Measurements from ENCODE around the gene CPPED1.

- TF ChIP-seq, protein P1, sequence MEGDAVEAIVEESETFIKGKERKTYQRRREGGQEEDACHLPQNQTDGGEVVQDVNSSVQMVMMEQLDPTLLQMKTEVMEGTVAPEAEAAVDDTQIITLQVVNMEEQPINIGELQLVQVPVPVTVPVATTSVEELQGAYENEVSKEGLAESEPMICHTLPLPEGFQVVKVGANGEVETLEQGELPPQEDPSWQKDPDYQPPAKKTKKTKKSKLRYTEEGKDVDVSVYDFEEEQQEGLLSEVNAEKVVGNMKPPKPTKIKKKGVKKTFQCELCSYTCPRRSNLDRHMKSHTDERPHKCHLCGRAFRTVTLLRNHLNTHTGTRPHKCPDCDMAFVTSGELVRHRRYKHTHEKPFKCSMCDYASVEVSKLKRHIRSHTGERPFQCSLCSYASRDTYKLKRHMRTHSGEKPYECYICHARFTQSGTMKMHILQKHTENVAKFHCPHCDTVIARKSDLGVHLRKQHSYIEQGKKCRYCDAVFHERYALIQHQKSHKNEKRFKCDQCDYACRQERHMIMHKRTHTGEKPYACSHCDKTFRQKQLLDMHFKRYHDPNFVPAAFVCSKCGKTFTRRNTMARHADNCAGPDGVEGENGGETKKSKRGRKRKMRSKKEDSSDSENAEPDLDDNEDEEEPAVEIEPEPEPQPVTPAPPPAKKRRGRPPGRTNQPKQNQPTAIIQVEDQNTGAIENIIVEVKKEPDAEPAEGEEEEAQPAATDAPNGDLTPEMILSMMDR (conservative IDR thresholded peaks at IDR 0.05 in 1 of 2, IDR thresholded peaks at IDR 0.05 in 1 of 2; ENCODE audit: low read depth in 1 of 2, low read length in 2 of 2) = no peak
- TF ChIP-seq EZH2 (IDR thresholded peaks at IDR 0.05; ENCODE audit: low read length, missing control alignments) = no peak
Observed at GRCh38 chr16:12661656-12662172, 142.0 kb downstream of the CPPED1 start.

All from fibroblast of lung (primary cell).